RWPE2 (cell line): ENCODE data around the gene PHLDA2.
"Not testable (repeated sequence)": the region's sequence is repeated elsewhere in the genome, so short reads cannot be mapped to it uniquely, and the experiment has no call there.

Experiments
- ATAC-seq: fragments of 200-7000 bp; cut with Tn5 transposase; 3 replicates; pipeline ENCODE4 v1.9.1; 2021; ENCODE audit warnings: low read depth
- DNase-seq: peaks from one replicate; pipeline ENCODE4 v3.0.0-alpha.2; 2020; ENCODE audit warnings: low spot score
- H3K27ac ChIP-seq: fragments of 450-650 bp; 2 replicates; pipeline ENCODE4 v1.5.1; 2017; ENCODE audit warnings: mild to moderate bottlenecking; ENCODE audit not compliant: poor library complexity, severe bottlenecking
- H3K27me3 ChIP-seq: fragments of 250-450 bp; sonication (Bioruptor Pico); 2 replicates; pipeline ENCODE4 v1.5.1; 2021; ENCODE audit warnings: mild to moderate bottlenecking, moderate library complexity; ENCODE audit not compliant: insufficient read depth, poor library complexity, severe bottlenecking
- H3K36me3 ChIP-seq: fragments of 250-450 bp; sonication (Bioruptor Pico); 2 replicates; pipeline ENCODE4 v1.5.1; 2020; ENCODE audit warnings: low read depth, mild to moderate bottlenecking, moderate library complexity
- H3K4me1 ChIP-seq: fragments of 250-450 bp; sonication (Bioruptor Pico); 2 replicates; pipeline ENCODE4 v1.5.1; 2021; ENCODE audit warnings: mild to moderate bottlenecking, moderate library complexity; ENCODE audit not compliant: insufficient read depth, poor library complexity, severe bottlenecking
- H3K4me3 ChIP-seq: fragments of 250-450 bp; sonication (Bioruptor Pico); 2 replicates; pipeline ENCODE4 v1.5.1; 2021; ENCODE audit warnings: mild to moderate bottlenecking, moderate library complexity; ENCODE audit not compliant: severe bottlenecking
- H3K9me3 ChIP-seq: fragments of 250-450 bp; sonication (Bioruptor Pico); 2 replicates; pipeline ENCODE4 v1.5.1; 2021; ENCODE audit warnings: mild to moderate bottlenecking, moderate library complexity; ENCODE audit not compliant: severe bottlenecking
- TF ChIP-seq, protein P1 (sequence below): fragments of 450-650 bp; IDR thresholded peaks from one replicate; pipeline ENCODE4 v1.5.1; 2017; ENCODE audit warnings: mild to moderate bottlenecking, moderate library complexity; ENCODE audit not compliant: poor library complexity, severe bottlenecking

The PHLDA2 gene

DNA sequence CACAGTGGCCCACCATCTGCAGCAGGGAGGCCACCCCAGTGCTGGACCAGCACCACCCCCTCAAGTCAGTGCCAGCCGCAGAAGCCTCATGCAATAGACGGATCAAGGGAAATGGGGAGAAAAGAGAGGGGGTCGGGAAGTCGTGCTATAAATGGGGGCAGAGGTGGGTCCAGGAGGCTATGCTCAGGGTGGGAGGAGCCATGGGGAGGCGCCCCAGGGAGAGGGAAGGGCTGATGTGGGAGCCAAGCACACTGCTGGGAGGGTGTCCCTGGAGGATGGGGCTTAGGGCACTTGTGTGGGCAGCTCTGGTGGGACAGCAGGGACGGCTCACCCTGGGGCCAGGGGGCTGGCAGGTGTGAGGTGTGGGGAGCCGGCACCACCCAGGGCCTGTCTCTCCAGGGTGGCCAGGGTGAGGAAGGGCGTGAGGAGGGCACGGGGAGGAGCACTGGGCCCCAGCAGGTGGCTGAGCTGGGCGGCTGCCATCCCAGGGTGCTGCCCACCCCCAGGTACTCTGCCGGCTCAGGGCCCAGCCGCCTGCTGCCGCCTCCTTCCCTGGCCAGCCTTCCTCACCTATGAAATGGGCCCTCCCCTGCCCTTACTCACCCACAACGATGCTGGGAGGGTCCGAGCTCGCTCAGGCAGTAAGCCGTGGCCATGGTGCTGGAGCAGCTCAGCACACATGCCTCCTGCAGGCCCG is 18.0 kb downstream of the PHLDA2 start:
- Histone ChIP-seq H3K27me3 (no peaks in the 10 kb centered on the region), H3K27ac (peak overlapping the region; percentile 94), H3K9me3 (no peaks in the 10 kb centered on the region), H3K36me3 (no peaks in the 10 kb centered on the region), H3K4me1 (peaks cover 26% of the 10 kb centered on the region), H3K4me3 (no peak overlapping the region)
- TF ChIP-seq, protein P1, sequence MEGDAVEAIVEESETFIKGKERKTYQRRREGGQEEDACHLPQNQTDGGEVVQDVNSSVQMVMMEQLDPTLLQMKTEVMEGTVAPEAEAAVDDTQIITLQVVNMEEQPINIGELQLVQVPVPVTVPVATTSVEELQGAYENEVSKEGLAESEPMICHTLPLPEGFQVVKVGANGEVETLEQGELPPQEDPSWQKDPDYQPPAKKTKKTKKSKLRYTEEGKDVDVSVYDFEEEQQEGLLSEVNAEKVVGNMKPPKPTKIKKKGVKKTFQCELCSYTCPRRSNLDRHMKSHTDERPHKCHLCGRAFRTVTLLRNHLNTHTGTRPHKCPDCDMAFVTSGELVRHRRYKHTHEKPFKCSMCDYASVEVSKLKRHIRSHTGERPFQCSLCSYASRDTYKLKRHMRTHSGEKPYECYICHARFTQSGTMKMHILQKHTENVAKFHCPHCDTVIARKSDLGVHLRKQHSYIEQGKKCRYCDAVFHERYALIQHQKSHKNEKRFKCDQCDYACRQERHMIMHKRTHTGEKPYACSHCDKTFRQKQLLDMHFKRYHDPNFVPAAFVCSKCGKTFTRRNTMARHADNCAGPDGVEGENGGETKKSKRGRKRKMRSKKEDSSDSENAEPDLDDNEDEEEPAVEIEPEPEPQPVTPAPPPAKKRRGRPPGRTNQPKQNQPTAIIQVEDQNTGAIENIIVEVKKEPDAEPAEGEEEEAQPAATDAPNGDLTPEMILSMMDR = no peak
- DNase-seq (no peak), ATAC-seq (peak; percentile 24; the same call in 2 of the 3 replicates)

DNA sequence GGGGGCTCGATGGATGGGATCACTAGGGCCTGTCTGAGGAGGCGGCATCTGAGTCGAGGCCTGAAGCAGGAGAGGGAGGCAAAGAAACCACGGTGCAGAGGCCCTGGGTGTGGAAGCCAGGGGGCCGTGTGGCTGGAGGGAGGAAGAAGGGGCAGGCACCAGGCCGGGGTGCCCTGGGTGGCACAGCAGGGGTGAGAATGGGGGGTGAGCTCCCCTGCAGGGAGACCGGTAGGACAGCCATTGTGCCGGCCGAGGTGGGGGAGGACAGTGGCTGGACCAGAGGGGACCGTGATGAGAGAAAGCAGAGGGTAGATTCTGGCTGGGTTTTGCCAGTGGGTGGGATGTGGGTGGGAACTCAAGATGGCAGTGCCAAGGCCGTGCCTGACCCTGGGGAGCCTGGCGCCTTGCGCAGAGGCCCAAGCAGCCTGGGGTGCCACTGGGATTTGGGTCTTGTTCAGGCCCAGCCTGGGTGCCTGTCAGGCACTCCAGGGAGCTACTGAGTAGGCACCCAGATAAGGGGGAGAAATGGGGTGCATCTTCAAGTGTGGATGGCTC is 18.7 kb downstream of the PHLDA2 start:
- DNase-seq (no peak), ATAC-seq (no peak)
- TF ChIP-seq, protein P1 = no peak
- peaks cover 5% of the 10 kb centered on the region; the same call in 1 of the 2 replicates for H3K36me3 ChIP-seq
- H3K9me3 ChIP-seq = no peaks in the 10 kb centered on the region
- peak overlapping the region; percentile 94 for H3K27ac ChIP-seq
- H3K27me3 ChIP-seq = no peaks in the 10 kb centered on the region
- peaks cover 26% of the 10 kb centered on the region for H3K4me1 ChIP-seq
- H3K4me3 ChIP-seq = no peak overlapping the region

GRCh38 chr11:2909133-2909902 is 19.9 kb downstream of the PHLDA2 start:
- no peak for ATAC-seq
- Histone ChIP-seq H3K4me3 (no peak overlapping the region), H3K27ac (no peak overlapping the region), H3K36me3 (peaks cover 10% of the 10 kb centered on the region; the same call in 1 of the 2 replicates), H3K4me1 (peaks cover 28% of the 10 kb centered on the region), H3K9me3 (no peaks in the 10 kb centered on the region), H3K27me3 (no peaks in the 10 kb centered on the region)
- no peak for DNase-seq
- TF ChIP-seq, protein P1 = no peak

- no peak overlapping the region for H3K27ac ChIP-seq
- H3K4me1 ChIP-seq = peaks cover 32% of the 10 kb centered on the region
- no peak overlapping the region for H3K4me3 ChIP-seq
- DNase-seq (no peak), ATAC-seq (no peak)
- H3K9me3 ChIP-seq = no peaks in the 10 kb centered on the region
- TF ChIP-seq, protein P1 = no peak
- peaks cover 10% of the 10 kb centered on the region; the same call in 1 of the 2 replicates for H3K36me3 ChIP-seq
- no peaks in the 10 kb centered on the region for H3K27me3 ChIP-seq
Observed at GRCh38 chr11:2908130-2908529, 21.1 kb downstream of the PHLDA2 start.

GRCh38 chr11:2905299-2905698 is 23.9 kb downstream of the PHLDA2 start:
- H3K36me3 ChIP-seq, H3K4me3 ChIP-seq, H3K27me3 ChIP-seq, H3K27ac ChIP-seq, ATAC-seq, H3K9me3 ChIP-seq, DNase-seq: not testable (repeated sequence)
- peaks cover 14% of the 10 kb centered on the region for H3K4me1 ChIP-seq
